ENCODE measurements around the gene HSPH1.

HSPH1 gene

GRCh38 chr13:31174018-31174417, 12.3 kb upstream of the HSPH1 start:
- DNase-seq: no peak
- Histone ChIP-seq H3K4me3 (ENCODE audit: low read length) (no peak overlapping the region), H3K23ac (ENCODE audit: low read length) (no peak overlapping the region), H3K56ac (ENCODE audit: low read length) (no peak overlapping the region), H3K4ac (ENCODE audit: low read depth, low read length) (no peak overlapping the region), H3K36me3 (ENCODE audit: control insufficient read depth, insufficient read depth, low read length) (no peaks in the 10 kb centered on the region), H3K9ac (ENCODE audit: low read length) (no peak overlapping the region), H3K4me1 (ENCODE audit: control insufficient read depth, low read depth, low read length) (no peaks in the 10 kb centered on the region), H4K5ac (ENCODE audit: low read length) (no peak overlapping the region), H3K4me2 (ENCODE audit: low read length) (no peak overlapping the region), H3K79me1 (ENCODE audit: low read length) (no peaks in the 10 kb centered on the region), H2BK5ac (ENCODE audit: low read length) (no peak overlapping the region), H2AK5ac (ENCODE audit: low read length) (no peak overlapping the region), H2BK15ac (replicated peaks; ENCODE audit: low read depth) (no peak overlapping the region), H3K27ac (ENCODE audit: low read depth, low read length) (no peak overlapping the region), H3K18ac (ENCODE audit: low read length) (no peak overlapping the region), H2BK120ac (ENCODE audit: low read depth, low read length) (no peak overlapping the region), H3K79me2 (ENCODE audit: control insufficient read depth, insufficient read depth, low read length) (no peaks in the 10 kb centered on the region), H3K27me3 (ENCODE audit: insufficient read depth, low read length, poor library complexity) (no peaks in the 10 kb centered on the region), H4K8ac (ENCODE audit: low read depth, low read length) (no peak overlapping the region)
- no CpG with 5 or more reads among the region's 3 CpGs for WGBS (ENCODE audit: extremely low coverage, insufficient coverage, low lambda C conversion rate)

- peak; percentile 20 for DNase-seq
Observed at GRCh38 chr13:31172535-31172934, 10.8 kb upstream of the HSPH1 start.

GRCh38 chr13:31172001-31172400, 10.3 kb upstream of the HSPH1 start:
- Histone ChIP-seq H4K5ac (ENCODE audit: low read length) (no peak overlapping the region), H3K9ac (ENCODE audit: low read length) (no peak overlapping the region), H3K18ac (ENCODE audit: low read length) (no peak overlapping the region), H3K4ac (ENCODE audit: low read depth, low read length) (no peak overlapping the region), H3K56ac (ENCODE audit: low read length) (no peak overlapping the region), H3K27me3 (ENCODE audit: insufficient read depth, low read length, poor library complexity) (no peaks in the 10 kb centered on the region), H3K4me3 (ENCODE audit: low read length) (no peak overlapping the region), H3K36me3 (ENCODE audit: control insufficient read depth, insufficient read depth, low read length) (no peaks in the 10 kb centered on the region), H3K79me2 (ENCODE audit: control insufficient read depth, insufficient read depth, low read length) (no peaks in the 10 kb centered on the region), H2AK5ac (ENCODE audit: low read length) (no peak overlapping the region), H2BK5ac (ENCODE audit: low read length) (no peak overlapping the region), H3K27ac (ENCODE audit: low read depth, low read length) (no peak overlapping the region), H3K79me1 (ENCODE audit: low read length) (no peaks in the 10 kb centered on the region), H3K23ac (ENCODE audit: low read length) (no peak overlapping the region), H4K8ac (ENCODE audit: low read depth, low read length) (no peak overlapping the region), H2BK15ac (replicated peaks; ENCODE audit: low read depth) (no peak overlapping the region), H2BK120ac (ENCODE audit: low read depth, low read length) (no peak overlapping the region), H3K4me2 (ENCODE audit: low read length) (no peak overlapping the region), H3K4me1 (ENCODE audit: control insufficient read depth, low read depth, low read length) (no peaks in the 10 kb centered on the region)
- WGBS (ENCODE audit: extremely low coverage, insufficient coverage, low lambda C conversion rate): no CpG with 5 or more reads among the region's 3 CpGs
- DNase-seq: no peak

More at GRCh38 chr13:31172535-31172934, 10.8 kb upstream of the HSPH1 start:
- H3K4me2 ChIP-seq (ENCODE audit: low read length): no peak overlapping the region
- no peaks in the 10 kb centered on the region for H3K79me1 ChIP-seq (ENCODE audit: low read length)
- no peak overlapping the region for H4K8ac ChIP-seq (ENCODE audit: low read depth, low read length)
- H3K56ac ChIP-seq (ENCODE audit: low read length): no peak overlapping the region
- H4K5ac ChIP-seq (ENCODE audit: low read length): no peak overlapping the region
- no peaks in the 10 kb centered on the region for H3K36me3 ChIP-seq (ENCODE audit: control insufficient read depth, insufficient read depth, low read length)
- no peaks in the 10 kb centered on the region for H3K27me3 ChIP-seq (ENCODE audit: insufficient read depth, low read length, poor library complexity)
- no peak overlapping the region for H3K23ac ChIP-seq (ENCODE audit: low read length)
- no peaks in the 10 kb centered on the region for H3K4me1 ChIP-seq (ENCODE audit: control insufficient read depth, low read depth, low read length)
- H2BK120ac ChIP-seq (ENCODE audit: low read depth, low read length): no peak overlapping the region
- no CpG with 5 or more reads among the region's 2 CpGs for WGBS (ENCODE audit: extremely low coverage, insufficient coverage, low lambda C conversion rate)
- no peaks in the 10 kb centered on the region for H3K79me2 ChIP-seq (ENCODE audit: control insufficient read depth, insufficient read depth, low read length)
- no peak overlapping the region for H3K18ac ChIP-seq (ENCODE audit: low read length)
- H3K4ac ChIP-seq (ENCODE audit: low read depth, low read length): no peak overlapping the region
- no peak overlapping the region for H3K27ac ChIP-seq (ENCODE audit: low read depth, low read length)
- H2BK15ac ChIP-seq (replicated peaks; ENCODE audit: low read depth): no peak overlapping the region
- H3K4me3 ChIP-seq (ENCODE audit: low read length): no peak overlapping the region
- H2AK5ac ChIP-seq (ENCODE audit: low read length): no peak overlapping the region
- H3K9ac ChIP-seq (ENCODE audit: low read length): no peak overlapping the region
- no peak overlapping the region for H2BK5ac ChIP-seq (ENCODE audit: low read length)

- no peak for DNase-seq
Observed at GRCh38 chr13:31168736-31169135, 7.0 kb upstream of the HSPH1 start.

GRCh38 chr13:31168166-31168565, 6.5 kb upstream of the HSPH1 start:
- Histone ChIP-seq H3K27ac (ENCODE audit: low read depth, low read length) (no peak overlapping the region), H2AK5ac (ENCODE audit: low read length) (no peak overlapping the region)

More at GRCh38 chr13:31168736-31169135, 7.0 kb upstream of the HSPH1 start:
- H3K79me2 ChIP-seq (ENCODE audit: control insufficient read depth, insufficient read depth, low read length): no peaks in the 10 kb centered on the region
- no peak overlapping the region for H3K27ac ChIP-seq (ENCODE audit: low read depth, low read length)
- no peak overlapping the region for H3K4me3 ChIP-seq (ENCODE audit: low read length)
- H2AK5ac ChIP-seq (ENCODE audit: low read length): no peak overlapping the region
- H2BK15ac ChIP-seq (replicated peaks; ENCODE audit: low read depth): no peak overlapping the region
- H3K36me3 ChIP-seq (ENCODE audit: control insufficient read depth, insufficient read depth, low read length): no peaks in the 10 kb centered on the region
- no peak overlapping the region for H2BK120ac ChIP-seq (ENCODE audit: low read depth, low read length)
- H3K79me1 ChIP-seq (ENCODE audit: low read length): no peaks in the 10 kb centered on the region
- H4K5ac ChIP-seq (ENCODE audit: low read length): no peak overlapping the region
- no CpG with 5 or more reads among the region's 11 CpGs for WGBS (ENCODE audit: extremely low coverage, insufficient coverage, low lambda C conversion rate)
- H3K56ac ChIP-seq (ENCODE audit: low read length): no peak overlapping the region
- no peak overlapping the region for H3K23ac ChIP-seq (ENCODE audit: low read length)
- no peak overlapping the region for H3K4me2 ChIP-seq (ENCODE audit: low read length)
- H2BK5ac ChIP-seq (ENCODE audit: low read length): no peak overlapping the region
- H3K4ac ChIP-seq (ENCODE audit: low read depth, low read length): no peak overlapping the region
- H3K18ac ChIP-seq (ENCODE audit: low read length): no peak overlapping the region
- no peak overlapping the region for H4K8ac ChIP-seq (ENCODE audit: low read depth, low read length)
- no peak overlapping the region for H3K9ac ChIP-seq (ENCODE audit: low read length)
- H3K27me3 ChIP-seq (ENCODE audit: insufficient read depth, low read length, poor library complexity): no peaks in the 10 kb centered on the region
- no peaks in the 10 kb centered on the region for H3K4me1 ChIP-seq (ENCODE audit: control insufficient read depth, low read depth, low read length)

GRCh38 chr13:31167490-31167889, 5.8 kb upstream of the HSPH1 start:
- no peak for DNase-seq
- H4K8ac ChIP-seq (ENCODE audit: low read depth, low read length): no peak overlapping the region
- H3K4me2 ChIP-seq (ENCODE audit: low read length): no peak overlapping the region
- no peaks in the 10 kb centered on the region for H3K27me3 ChIP-seq (ENCODE audit: insufficient read depth, low read length, poor library complexity)
- no peak overlapping the region for H3K56ac ChIP-seq (ENCODE audit: low read length)
- H3K4ac ChIP-seq (ENCODE audit: low read depth, low read length): no peak overlapping the region
- H3K4me1 ChIP-seq (ENCODE audit: control insufficient read depth, low read depth, low read length): peaks cover 2% of the 10 kb centered on the region
- no peak overlapping the region for H3K27ac ChIP-seq (ENCODE audit: low read depth, low read length)
- H2BK120ac ChIP-seq (ENCODE audit: low read depth, low read length): no peak overlapping the region
- H3K9ac ChIP-seq (ENCODE audit: low read length): no peak overlapping the region
- H4K5ac ChIP-seq (ENCODE audit: low read length): no peak overlapping the region
- no peak overlapping the region for H3K23ac ChIP-seq (ENCODE audit: low read length)
- no peak overlapping the region for H2BK5ac ChIP-seq (ENCODE audit: low read length)
- H3K79me2 ChIP-seq (ENCODE audit: control insufficient read depth, insufficient read depth, low read length): no peaks in the 10 kb centered on the region
- no peak overlapping the region for H2AK5ac ChIP-seq (ENCODE audit: low read length)
- no peak overlapping the region for H2BK15ac ChIP-seq (replicated peaks; ENCODE audit: low read depth)
- no peaks in the 10 kb centered on the region for H3K36me3 ChIP-seq (ENCODE audit: control insufficient read depth, insufficient read depth, low read length)
- H3K4me3 ChIP-seq (ENCODE audit: low read length): no peak overlapping the region
- H3K79me1 ChIP-seq (ENCODE audit: low read length): no peaks in the 10 kb centered on the region
- H3K18ac ChIP-seq (ENCODE audit: low read length): no peak overlapping the region

More at GRCh38 chr13:31168166-31168565, 6.5 kb upstream of the HSPH1 start:
- no peak overlapping the region for H2BK15ac ChIP-seq (replicated peaks; ENCODE audit: low read depth)
- WGBS (ENCODE audit: extremely low coverage, insufficient coverage, low lambda C conversion rate): no CpG with 5 or more reads among the region's 2 CpGs
- H3K79me1 ChIP-seq (ENCODE audit: low read length): no peaks in the 10 kb centered on the region
- no peak overlapping the region for H3K4me3 ChIP-seq (ENCODE audit: low read length)
- no peaks in the 10 kb centered on the region for H3K36me3 ChIP-seq (ENCODE audit: control insufficient read depth, insufficient read depth, low read length)
- H4K8ac ChIP-seq (ENCODE audit: low read depth, low read length): no peak overlapping the region
- no peak overlapping the region for H3K18ac ChIP-seq (ENCODE audit: low read length)
- no peak overlapping the region for H3K23ac ChIP-seq (ENCODE audit: low read length)
- H3K9ac ChIP-seq (ENCODE audit: low read length): no peak overlapping the region
- no peak overlapping the region for H3K4ac ChIP-seq (ENCODE audit: low read depth, low read length)
- H3K27me3 ChIP-seq (ENCODE audit: insufficient read depth, low read length, poor library complexity): no peaks in the 10 kb centered on the region
- H2BK5ac ChIP-seq (ENCODE audit: low read length): no peak overlapping the region
- H3K4me2 ChIP-seq (ENCODE audit: low read length): no peak overlapping the region
- no peaks in the 10 kb centered on the region for H3K79me2 ChIP-seq (ENCODE audit: control insufficient read depth, insufficient read depth, low read length)
- H3K4me1 ChIP-seq (ENCODE audit: control insufficient read depth, low read depth, low read length): no peaks in the 10 kb centered on the region
- H3K56ac ChIP-seq (ENCODE audit: low read length): no peak overlapping the region
- no peak overlapping the region for H2BK120ac ChIP-seq (ENCODE audit: low read depth, low read length)
- H4K5ac ChIP-seq (ENCODE audit: low read length): no peak overlapping the region
- DNase-seq: no peak

All from mesendoderm (in vitro differentiated cells).